OCI-LY3 (cell line): Measurements from ENCODE around the gene DNMT3L.
A peak's percentile ranks its signal among the peaks of the same experiment; 100 is the strongest.
"Not testable (repeated sequence)": the region's sequence is repeated elsewhere in the genome, so short reads cannot be mapped to it uniquely, and the experiment has no call there.

Source experiments
- H2AFZ ChIP-seq: fragments of 200-600, 300-600 bp; shearing (Covaris generic); 2 replicates; pipeline ENCODE4 v1.6.0; 2014; ENCODE audit warnings: antibody characterized with exemption, low read depth, low read length
- H3K27ac ChIP-seq: fragments of 200-600, 300-600 bp; sonication (generic); 2 replicates; pipeline ENCODE4 v1.5.1; 2014; ENCODE audit warnings: mild to moderate bottlenecking, low read length, moderate library complexity, mixed read lengths
- H3K27me3 ChIP-seq: fragments of 200-600, 300-600 bp; sonication (generic); 2 replicates; pipeline ENCODE4 v1.6.1; 2014; ENCODE audit warnings: low read depth, low read length, mixed read lengths
- H3K36me3 ChIP-seq: fragments of 200-600, 300-600 bp; sonication (generic); replicated peaks from 2 replicates; pipeline ENCODE3; 2014; ENCODE audit warnings: low read depth, low read length, mixed read lengths
- H3K4me1 ChIP-seq: fragments of 300-600, 200-600 bp; sonication (generic); 2 replicates; pipeline ENCODE4 v1.6.1; 2014; ENCODE audit warnings: low read length, mixed read lengths
- H3K4me2 ChIP-seq: fragments of 200-600, 300-600 bp; sonication (generic); 2 replicates; pipeline ENCODE4 v1.6.1; 2014; ENCODE audit warnings: low read length, mixed read lengths
- H3K4me3 ChIP-seq: fragments of 300-600, 200-600 bp; sonication (generic); 2 replicates; pipeline ENCODE4 v1.5.1; 2014; ENCODE audit warnings: antibody characterized with exemption, mild to moderate bottlenecking, low read length, moderate library complexity
- H3K79me2 ChIP-seq: fragments of 300-600, 200-600 bp; shearing (Covaris generic); 2 replicates; pipeline ENCODE4 v1.6.1; 2014; ENCODE audit warnings: mild to moderate bottlenecking, low read length, mixed read lengths
- H3K9ac ChIP-seq: fragments of 300-600, 200-600 bp; shearing (Covaris generic); 2 replicates; pipeline ENCODE4 v1.6.0; 2014; ENCODE audit warnings: mild to moderate bottlenecking, low read length, moderate library complexity
- H3K9me3 ChIP-seq: fragments of 200-600, 300-600 bp; shearing (Covaris generic); 2 replicates; pipeline ENCODE4 v1.6.1; 2014; ENCODE audit warnings: low read length, mixed read lengths; ENCODE audit not compliant: insufficient read depth
- H4K20me1 ChIP-seq: fragments of 200-600, 300-600 bp; sonication (generic); 2 replicates; pipeline ENCODE4 v1.6.1; 2016; ENCODE audit warnings: low read length, mixed read lengths; ENCODE audit not compliant: insufficient read depth
- EZH2phosphoT487 ChIP-seq: fragments of 200-600 bp; shearing (Covaris generic); IDR thresholded peaks from 2 replicates; pipeline ENCODE4 v1.6.1; 2018; ENCODE audit warnings: antibody characterized with exemption, mixed run types, low read depth
- TF ChIP-seq, protein P1 (sequence below): fragments of 200-600, 300-600 bp; sonication (generic); IDR thresholded peaks from 2 replicates; pipeline ENCODE4 v1.5.1; 2014; ENCODE audit warnings: antibody characterized with exemption, low read length, low read depth

The DNMT3L gene

DNA sequence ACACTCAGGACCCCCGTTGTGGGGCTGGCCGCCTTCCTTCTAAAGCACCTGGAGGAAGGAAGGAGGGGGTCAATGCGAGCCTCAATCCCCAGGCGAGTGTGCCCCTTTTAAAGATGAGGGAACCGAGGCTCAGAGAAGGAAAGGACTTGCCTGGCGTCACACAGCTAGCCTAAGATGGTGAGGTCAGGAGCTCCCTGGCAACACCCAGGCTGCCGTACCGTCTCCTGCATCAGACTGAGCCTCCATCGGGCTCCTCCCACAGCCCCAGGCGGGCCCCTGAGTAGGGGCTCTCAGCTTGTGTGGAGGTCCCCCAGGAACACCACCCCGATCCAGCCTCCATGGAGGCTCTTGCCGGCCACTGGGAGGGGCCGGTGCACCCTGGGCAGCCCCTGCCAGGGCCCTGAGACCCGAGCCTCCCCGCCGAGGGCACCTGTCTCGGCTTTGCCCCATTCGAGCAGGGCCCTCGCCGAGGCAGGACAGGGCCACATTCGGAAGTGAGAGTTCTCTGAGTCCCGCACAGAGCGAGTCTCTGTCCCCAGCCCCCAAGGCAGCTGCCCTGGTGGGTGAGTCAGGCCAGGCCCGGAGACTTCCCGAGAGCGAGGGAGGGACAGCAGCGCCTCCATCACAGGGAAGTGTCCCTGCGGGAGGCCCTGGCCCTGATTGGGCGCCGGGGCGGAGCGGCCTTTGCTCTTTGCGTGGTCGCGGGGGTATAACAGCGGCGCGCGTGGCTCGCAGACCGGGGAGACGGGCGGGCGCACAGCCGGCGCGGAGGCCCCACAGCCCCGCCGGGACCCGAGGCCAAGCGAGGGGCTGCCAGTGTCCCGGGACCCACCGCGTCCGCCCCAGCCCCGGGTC lies 23.7 kb upstream of the DNMT3L start, which contains the start of gene AIRE:
TSS of gene AIRE (plus strand) at position 739 of the 855 bp plus-strand sequence. CDS start 131 bp downstream, outside the sequence.
- TF ChIP-seq EZH2phosphoT487, result no peak
- TF ChIP-seq, protein P1, sequence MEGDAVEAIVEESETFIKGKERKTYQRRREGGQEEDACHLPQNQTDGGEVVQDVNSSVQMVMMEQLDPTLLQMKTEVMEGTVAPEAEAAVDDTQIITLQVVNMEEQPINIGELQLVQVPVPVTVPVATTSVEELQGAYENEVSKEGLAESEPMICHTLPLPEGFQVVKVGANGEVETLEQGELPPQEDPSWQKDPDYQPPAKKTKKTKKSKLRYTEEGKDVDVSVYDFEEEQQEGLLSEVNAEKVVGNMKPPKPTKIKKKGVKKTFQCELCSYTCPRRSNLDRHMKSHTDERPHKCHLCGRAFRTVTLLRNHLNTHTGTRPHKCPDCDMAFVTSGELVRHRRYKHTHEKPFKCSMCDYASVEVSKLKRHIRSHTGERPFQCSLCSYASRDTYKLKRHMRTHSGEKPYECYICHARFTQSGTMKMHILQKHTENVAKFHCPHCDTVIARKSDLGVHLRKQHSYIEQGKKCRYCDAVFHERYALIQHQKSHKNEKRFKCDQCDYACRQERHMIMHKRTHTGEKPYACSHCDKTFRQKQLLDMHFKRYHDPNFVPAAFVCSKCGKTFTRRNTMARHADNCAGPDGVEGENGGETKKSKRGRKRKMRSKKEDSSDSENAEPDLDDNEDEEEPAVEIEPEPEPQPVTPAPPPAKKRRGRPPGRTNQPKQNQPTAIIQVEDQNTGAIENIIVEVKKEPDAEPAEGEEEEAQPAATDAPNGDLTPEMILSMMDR, result no peak
- Histone ChIP-seq H3K36me3 (no peaks in the 10 kb centered on the region), H2AFZ (no peak within 1 kb of the TSS; the same call in 1 of the 2 replicates), H3K4me3 (peak within 1 kb of the TSS; percentile 59; the same call in 1 of the 2 replicates), H3K27me3 (no peaks in the 10 kb centered on the region), H3K4me2 (peak within 1 kb of the TSS; percentile 58), H3K79me2 (no peaks in the 10 kb centered on the region), H3K4me1 (peaks cover 59% of the 10 kb centered on the region), H3K27ac (peak within 1 kb of the TSS; percentile 21; the same call in 1 of the 2 replicates), H3K9ac (peak within 1 kb of the TSS; percentile 26; the same call in 1 of the 2 replicates), H4K20me1 (no peaks in the 10 kb centered on the region), H3K9me3 (no peaks in the 10 kb centered on the region)

DNA sequence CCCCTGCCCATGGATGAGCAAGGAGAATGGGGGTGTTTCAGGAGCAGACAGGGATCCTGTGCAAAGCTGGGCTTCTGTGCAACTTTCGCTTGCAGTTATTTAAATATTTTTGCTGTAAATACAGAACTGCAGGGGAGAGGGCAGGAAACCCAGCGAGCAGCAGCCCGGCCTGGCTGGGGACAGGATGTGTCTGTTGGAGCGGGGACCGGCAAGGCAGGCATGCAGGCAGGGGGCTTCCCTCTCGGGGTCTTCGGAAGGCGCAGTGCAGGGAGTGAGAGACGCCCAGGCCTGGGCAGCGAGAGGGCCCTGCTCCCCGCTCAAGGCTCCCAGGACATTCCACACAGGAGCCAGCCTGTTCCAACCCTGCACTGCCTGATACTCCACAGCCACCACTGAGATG lies 22.3 kb upstream of the DNMT3L start:
- no peak for TF ChIP-seq EZH2phosphoT487
- peak overlapping the region; percentile 22; the same call in 1 of the 2 replicates for H3K4me2 ChIP-seq
- H3K36me3 ChIP-seq, result no peaks in the 10 kb centered on the region
- H3K4me3 ChIP-seq, result no peak overlapping the region
- H3K27ac ChIP-seq, result peak overlapping the region; percentile 19; the same call in 1 of the 2 replicates
- no peaks in the 10 kb centered on the region for H3K9me3 ChIP-seq
- peaks cover 59% of the 10 kb centered on the region for H3K4me1 ChIP-seq
- H3K79me2 ChIP-seq, result no peaks in the 10 kb centered on the region
- H2AFZ ChIP-seq, result no peak overlapping the region
- H4K20me1 ChIP-seq, result no peaks in the 10 kb centered on the region
- no peaks in the 10 kb centered on the region for H3K27me3 ChIP-seq
- no peak overlapping the region for H3K9ac ChIP-seq

DNA sequence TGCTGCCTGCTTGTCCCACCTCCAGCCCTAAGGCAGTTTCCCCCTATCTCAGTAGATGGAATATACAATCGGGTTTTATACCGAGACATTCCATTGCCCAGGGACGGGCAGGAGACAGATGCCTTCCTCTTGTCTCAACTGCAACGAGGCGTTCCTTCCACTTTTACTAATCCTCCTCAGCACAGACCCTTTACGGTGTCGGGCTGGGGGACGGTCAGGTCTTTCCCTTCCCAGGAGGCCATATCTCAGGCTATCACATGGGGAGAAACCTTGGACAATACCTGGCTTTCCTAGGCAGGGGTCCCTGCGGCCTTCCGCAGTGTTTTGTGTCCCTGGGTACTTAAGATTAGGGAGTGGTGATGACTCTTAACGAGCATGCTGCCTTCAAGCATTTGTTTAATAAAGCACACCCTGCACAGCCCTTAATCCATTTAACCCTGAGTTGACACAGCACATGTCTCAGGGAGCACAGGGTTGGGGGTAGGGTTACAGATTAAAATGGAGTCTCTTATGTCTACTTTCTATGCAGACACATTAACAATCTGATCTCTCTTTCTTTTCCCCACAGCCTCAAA lies 21.6 kb upstream of the DNMT3L start:
- H3K9ac ChIP-seq, H3K79me2 ChIP-seq, H3K27me3 ChIP-seq, H3K4me3 ChIP-seq, H3K9me3 ChIP-seq, H2AFZ ChIP-seq, H4K20me1 ChIP-seq, H3K36me3 ChIP-seq: not testable (repeated sequence)
- H3K27ac ChIP-seq, result peak overlapping the region; percentile 19; the same call in 1 of the 2 replicates
- peaks cover 59% of the 10 kb centered on the region for H3K4me1 ChIP-seq
- peak overlapping the region; percentile 56; the same call in 1 of the 2 replicates for H3K4me2 ChIP-seq

DNA sequence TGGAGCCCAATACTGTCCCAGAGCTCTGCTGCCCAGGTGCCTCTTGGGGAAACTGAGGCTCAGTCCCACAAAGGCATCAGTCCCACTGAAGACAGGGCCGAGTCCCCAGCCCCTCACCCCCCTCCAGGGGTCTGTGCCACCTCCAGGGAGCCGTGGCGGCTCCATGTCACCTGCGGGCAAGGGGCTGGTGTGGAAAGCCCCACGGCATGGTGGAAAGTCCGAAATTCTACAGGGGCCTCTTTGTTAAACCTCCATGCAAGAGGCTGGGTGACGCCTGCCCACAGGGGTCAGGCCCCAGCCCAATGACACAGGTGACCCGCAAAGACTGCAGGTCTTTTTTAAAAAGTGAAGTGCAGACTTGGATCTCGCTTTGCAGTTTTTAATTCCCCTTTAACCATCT lies 20.7 kb upstream of the DNMT3L start:
- no peak for TF ChIP-seq EZH2phosphoT487
- TF ChIP-seq, protein P1, result no peak
- peak overlapping the region; percentile 54; the same call in 1 of the 2 replicates for H2AFZ ChIP-seq

DNA sequence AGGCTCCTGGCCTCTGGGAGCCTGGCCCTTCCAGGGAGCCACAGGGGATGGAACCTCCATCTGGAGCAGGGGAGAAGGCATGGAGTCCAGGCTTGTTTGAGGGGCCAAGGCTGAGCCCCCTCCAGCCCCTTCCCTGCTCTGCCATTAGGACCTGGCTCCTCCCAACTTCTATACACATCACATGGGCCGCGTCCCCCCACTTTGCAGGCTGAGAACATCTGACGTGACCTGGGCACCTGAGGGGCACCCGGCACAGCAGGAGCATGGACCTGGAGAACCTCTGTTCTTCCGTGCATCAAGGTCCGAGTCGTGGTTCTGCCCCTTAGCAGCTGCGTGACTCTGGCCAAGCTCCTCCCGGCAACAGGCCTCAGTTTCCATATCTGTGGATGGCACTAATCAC lies 20.1 kb upstream of the DNMT3L start:
- Histone ChIP-seq H3K4me1 (peaks cover 50% of the 10 kb centered on the region), H3K79me2 (no peaks in the 10 kb centered on the region), H2AFZ (no peak overlapping the region), H3K9ac (no peak overlapping the region), H3K4me3 (no peak overlapping the region), H3K27ac (no peak overlapping the region), H3K36me3 (no peaks in the 10 kb centered on the region), H3K9me3 (no peaks in the 10 kb centered on the region), H3K4me2 (no peak overlapping the region), H4K20me1 (no peaks in the 10 kb centered on the region), H3K27me3 (no peaks in the 10 kb centered on the region)
- TF ChIP-seq, protein P1, result no peak
- TF ChIP-seq EZH2phosphoT487, result no peak

More for the DNA sequence above, 20.7 kb upstream of the DNMT3L start:
- H3K9ac ChIP-seq, result no peak overlapping the region; the same call in 1 of the 2 replicates
- H3K36me3 ChIP-seq, result no peaks in the 10 kb centered on the region
- H3K4me1 ChIP-seq, result peaks cover 55% of the 10 kb centered on the region
- H3K27ac ChIP-seq, result peak overlapping the region; percentile 28; the same call in 1 of the 2 replicates
- no peaks in the 10 kb centered on the region for H3K9me3 ChIP-seq
- H4K20me1 ChIP-seq, result no peaks in the 10 kb centered on the region
- H3K4me3 ChIP-seq, result no peak overlapping the region
- no peaks in the 10 kb centered on the region for H3K79me2 ChIP-seq
- H3K4me2 ChIP-seq, result peak overlapping the region; percentile 56
- no peaks in the 10 kb centered on the region for H3K27me3 ChIP-seq
